ENCODE measurements around the gene PLK2. TPM values are rescaled to one million over a fixed set of nuclear protein-coding genes. Genes with fewer than 3 reads are reported as not detected.

The PLK2 gene
- total RNA-seq, 1 experiment from 2014 or later: 7.7 TPM

DNA sequence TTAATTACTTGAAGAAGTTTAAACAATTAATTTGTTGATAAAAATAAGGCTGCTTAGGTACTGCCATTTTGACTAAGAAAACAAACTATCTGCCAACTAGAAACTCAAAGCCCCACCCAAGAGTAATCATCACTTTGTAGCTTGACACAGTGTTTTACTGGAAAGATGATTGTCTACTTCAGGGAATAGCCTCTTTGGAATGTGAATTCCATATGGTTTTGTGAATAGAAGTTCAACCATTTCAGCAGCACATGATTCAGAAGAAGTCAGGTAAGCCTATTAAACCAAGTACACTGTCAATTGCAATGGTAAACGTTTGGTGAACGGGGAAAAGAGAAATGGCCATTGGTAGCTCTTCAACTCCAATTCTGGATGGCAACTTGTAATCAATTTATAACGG is 55.2 kb downstream of the PLK2 start:
- Histone ChIP-seq H3K4me3 (ENCODE audit: insufficient read depth, low read depth, low read length) (no peak overlapping the region), H3K36me3 (replicated peaks; ENCODE audit: control insufficient read depth, insufficient read depth, low read length) (no peaks in the 10 kb centered on the region), H3K27me3 (ENCODE audit: control insufficient read depth, insufficient read depth, low read length) (no peaks in the 10 kb centered on the region)
- DNase-seq: no peak

Other genes starting within 250 kb of the PLK2 start
- gene GAPT, start 31.3 kb upstream of the PLK2 start, total RNA-seq (2014; rRNA removed; shearing (Covaris generic)): not detected in 2 replicates
- 6.2 and 11.5 TPM in 2 replicates for gene RAB3C, start 123.0 kb upstream of the PLK2 start, total RNA-seq (2014; rRNA removed; shearing (Covaris generic))

Data from H7 (cell line).